Renal cortical epithelial cell (primary cell): ENCODE data around the gene MOCOS. TPM values are rescaled to one million over a fixed set of nuclear protein-coding genes. Genes with fewer than 3 reads are reported as not detected.
A peak's percentile ranks its signal among the peaks of the same experiment; 100 is the strongest.

Source experiments
- DNase-seq: peaks from one replicate; pipeline ENCODE4 v3.0.0-alpha.2; 2011; ENCODE audit warnings: low read depth
- total RNA-seq: library from RNA; depleted of rRNA; stranded (reverse); fragments of >200 nt; gene quantifications from 2 replicates; pipeline ENCODE4 v1.2.3, GENCODE V29; 2014

The MOCOS gene
- total RNA-seq, 1 donor from 2014 or later: 14.6 TPM

- no peak for DNase-seq
Observed at GRCh38 chr18:36271153-36271552, 83.9 kb downstream of the MOCOS start.

GRCh38 chr18:36273347-36273746 is 86.0 kb downstream of the MOCOS start:
- DNase-seq: no peak

- DNase-seq: no peak
Observed at GRCh38 chr18:36274083-36274715, 86.9 kb downstream of the MOCOS start.

GRCh38 chr18:36275561-36275960 is 88.3 kb downstream of the MOCOS start:
- DNase-seq: no peak

- DNase-seq: no peak
Observed at GRCh38 chr18:36279001-36279400, 91.7 kb downstream of the MOCOS start.

GRCh38 chr18:36281936-36282335 is 94.6 kb downstream of the MOCOS start:
- no peak for DNase-seq

GRCh38 chr18:36283448-36283847 is 96.2 kb downstream of the MOCOS start:
- no peak for DNase-seq

- no peak for DNase-seq
Observed at GRCh38 chr18:36284268-36284667, 97.0 kb downstream of the MOCOS start.

- DNase-seq: peak; percentile 73
Observed at GRCh38 chr18:36284671-36285295, 97.5 kb downstream of the MOCOS start.

- no peak for DNase-seq
Observed at GRCh38 chr18:36287653-36288052, 100.4 kb downstream of the MOCOS start.

- DNase-seq: no peak
Observed at GRCh38 chr18:36288689-36289088, 101.4 kb downstream of the MOCOS start.

- no peak for DNase-seq
Observed at GRCh38 chr18:36294031-36294430, 106.7 kb downstream of the MOCOS start.

GRCh38 chr18:36295214-36295613 is 107.9 kb downstream of the MOCOS start:
- no peak for DNase-seq

- DNase-seq: no peak
Observed at GRCh38 chr18:36295880-36296301, 108.6 kb downstream of the MOCOS start.

GRCh38 chr18:36296650-36297416 is 109.5 kb downstream of the MOCOS start:
- peak; percentile 62 for DNase-seq

- no peak for DNase-seq
Observed at GRCh38 chr18:36297417-36298125, 110.3 kb downstream of the MOCOS start, which contains the start of gene FHOD3. FHOD3 (plus strand) TSS chr18:36297713; CDS start chr18:36297836, 123 bp downstream.

GRCh38 chr18:36298126-36298741 is 110.9 kb downstream of the MOCOS start:
- no peak for DNase-seq

- DNase-seq: peak; percentile 52
Observed at GRCh38 chr18:36299015-36299414, 111.7 kb downstream of the MOCOS start.

- DNase-seq: no peak
Observed at GRCh38 chr18:36300211-36300610, 112.9 kb downstream of the MOCOS start.

GRCh38 chr18:36301884-36302283 is 114.6 kb downstream of the MOCOS start:
- DNase-seq: no peak

GRCh38 chr18:36302676-36303075 is 115.4 kb downstream of the MOCOS start:
- DNase-seq: peak; percentile 74
